IPS-18a (cell line): Measurements from ENCODE around the gene CDKN1A.

Experiments
- H3K27ac ChIP-seq: one replicate; pipeline ENCODE4 v1.5.1; 2013; ENCODE audit warnings: low read length
- H3K27me3 ChIP-seq: one replicate; pipeline ENCODE4 v1.6.1; 2013; ENCODE audit warnings: mild to moderate bottlenecking, low read length; ENCODE audit not compliant: control insufficient read depth, insufficient read depth
- H3K36me3 ChIP-seq: one replicate; pipeline ENCODE4 v1.6.1; 2013; ENCODE audit warnings: low read depth, low read length; ENCODE audit not compliant: control insufficient read depth
- H3K4me1 ChIP-seq: one replicate; pipeline ENCODE4 v1.6.1; 2013; ENCODE audit warnings: low read depth, low read length; ENCODE audit not compliant: control insufficient read depth
- H3K4me3 ChIP-seq: one replicate; pipeline ENCODE4 v1.5.1; 2013; ENCODE audit warnings: low read length
- H3K9ac ChIP-seq: one replicate; pipeline ENCODE4 v1.6.1; 2013; ENCODE audit warnings: mild to moderate bottlenecking, low read length, moderate library complexity
- H3K9me3 ChIP-seq: one replicate; pipeline ENCODE4 v1.6.1; 2013; ENCODE audit warnings: low read depth, low read length; ENCODE audit not compliant: control insufficient read depth

The CDKN1A gene

GRCh38 chr6:36670271-36670670 lies 8.2 kb upstream of the CDKN1A start:
- Histone ChIP-seq H3K4me1 (peaks cover 25% of the 10 kb centered on the region), H3K27me3 (no peaks in the 10 kb centered on the region), H3K4me3 (no peak overlapping the region), H3K9ac (no peak overlapping the region), H3K36me3 (no peaks in the 10 kb centered on the region), H3K27ac (no peak overlapping the region), H3K9me3 (no peaks in the 10 kb centered on the region)

- no peak overlapping the region for H3K4me3 ChIP-seq
- H3K9me3 ChIP-seq, result no peaks in the 10 kb centered on the region
- H3K9ac ChIP-seq, result no peak overlapping the region
- H3K4me1 ChIP-seq, result peaks cover 24% of the 10 kb centered on the region
- no peak overlapping the region for H3K27ac ChIP-seq
- peaks cover 3% of the 10 kb centered on the region for H3K27me3 ChIP-seq
- H3K36me3 ChIP-seq, result no peaks in the 10 kb centered on the region
Observed at GRCh38 chr6:36671687-36672375, 6.7 kb upstream of the CDKN1A start.

- Histone ChIP-seq H3K4me1 (peaks cover 31% of the 10 kb centered on the region), H3K9me3 (no peaks in the 10 kb centered on the region), H3K36me3 (no peaks in the 10 kb centered on the region), H3K4me3 (no peak overlapping the region), H3K27me3 (peaks cover 24% of the 10 kb centered on the region), H3K27ac (no peak overlapping the region), H3K9ac (no peak overlapping the region)
Observed at GRCh38 chr6:36673882-36674281, 4.6 kb upstream of the CDKN1A start.

- H3K4me1 ChIP-seq, result peaks cover 24% of the 10 kb centered on the region
- no peak overlapping the region for H3K4me3 ChIP-seq
- no peak overlapping the region for H3K9ac ChIP-seq
- H3K27me3 ChIP-seq, result peaks cover 34% of the 10 kb centered on the region
- H3K9me3 ChIP-seq, result no peaks in the 10 kb centered on the region
- H3K27ac ChIP-seq, result no peak overlapping the region
- no peaks in the 10 kb centered on the region for H3K36me3 ChIP-seq
Observed at GRCh38 chr6:36674942-36675341, 3.6 kb upstream of the CDKN1A start.

GRCh38 chr6:36676141-36677058 lies 2.1 kb upstream of the CDKN1A start:
- no peak overlapping the region for H3K27ac ChIP-seq
- peaks cover 47% of the 10 kb centered on the region for H3K27me3 ChIP-seq
- peak overlapping the region; percentile 24 for H3K9ac ChIP-seq
- no peak overlapping the region for H3K4me3 ChIP-seq
- peaks cover 24% of the 10 kb centered on the region for H3K4me1 ChIP-seq
- no peaks in the 10 kb centered on the region for H3K36me3 ChIP-seq
- no peaks in the 10 kb centered on the region for H3K9me3 ChIP-seq

GRCh38 chr6:36677059-36677749 lies 1.3 kb upstream of the CDKN1A start:
- Histone ChIP-seq H3K27ac (no peak overlapping the region), H3K4me3 (no peak overlapping the region), H3K9ac (no peak overlapping the region)

GRCh38 chr6:36677753-36678487 lies 594 bp upstream of the CDKN1A start:
- no peak overlapping the region for H3K27ac ChIP-seq
- H3K9me3 ChIP-seq, result no peaks in the 10 kb centered on the region
- H3K4me1 ChIP-seq, result peaks cover 24% of the 10 kb centered on the region
- H3K36me3 ChIP-seq, result no peaks in the 10 kb centered on the region
- no peak overlapping the region for H3K9ac ChIP-seq
- peak overlapping the region; percentile 64 for H3K4me3 ChIP-seq
- peaks cover 47% of the 10 kb centered on the region for H3K27me3 ChIP-seq

More at GRCh38 chr6:36677059-36677749, 1.3 kb upstream of the CDKN1A start:
- H3K36me3 ChIP-seq, result no peaks in the 10 kb centered on the region
- peaks cover 47% of the 10 kb centered on the region for H3K27me3 ChIP-seq
- peaks cover 24% of the 10 kb centered on the region for H3K4me1 ChIP-seq
- H3K9me3 ChIP-seq, result no peaks in the 10 kb centered on the region

- H3K9ac ChIP-seq, result peak overlapping the region; percentile 22
- no peaks in the 10 kb centered on the region for H3K36me3 ChIP-seq
- no peak overlapping the region for H3K27ac ChIP-seq
- peaks cover 24% of the 10 kb centered on the region for H3K4me1 ChIP-seq
- H3K9me3 ChIP-seq, result no peaks in the 10 kb centered on the region
- H3K27me3 ChIP-seq, result peaks cover 47% of the 10 kb centered on the region
- peak overlapping the region; percentile 64 for H3K4me3 ChIP-seq
Observed at GRCh38 chr6:36679043-36679833, 724 bp downstream of the CDKN1A start.

- Histone ChIP-seq H3K9me3 (no peaks in the 10 kb centered on the region), H3K9ac (no peak overlapping the region), H3K27ac (no peak overlapping the region), H3K4me3 (no peak overlapping the region), H3K27me3 (peaks cover 37% of the 10 kb centered on the region), H3K4me1 (peaks cover 8% of the 10 kb centered on the region), H3K36me3 (peaks cover 8% of the 10 kb centered on the region)
Observed at GRCh38 chr6:36682328-36683144, 4.0 kb downstream of the CDKN1A start.

GRCh38 chr6:36683145-36683655 lies 4.7 kb downstream of the CDKN1A start:
- peaks cover 8% of the 10 kb centered on the region for H3K36me3 ChIP-seq
- H3K27me3 ChIP-seq, result peaks cover 30% of the 10 kb centered on the region
- no peaks in the 10 kb centered on the region for H3K9me3 ChIP-seq
- H3K9ac ChIP-seq, result no peak overlapping the region
- H3K27ac ChIP-seq, result no peak overlapping the region
- H3K4me3 ChIP-seq, result no peak overlapping the region
- peaks cover under 1% of the 10 kb centered on the region for H3K4me1 ChIP-seq
